OCI-LY3 (cell line): ENCODE data around the gene MFNG.
"Not testable (repeated sequence)": the region's sequence is repeated elsewhere in the genome, so short reads cannot be mapped to it uniquely, and the experiment has no call there.

Experiments
- EZH2phosphoT487 ChIP-seq: fragments of 200-600 bp; shearing (Covaris generic); IDR thresholded peaks from 2 replicates; pipeline ENCODE4 v1.6.1; 2018; ENCODE audit warnings: antibody characterized with exemption, mixed run types, low read depth
- TF ChIP-seq, protein P1 (sequence below): fragments of 200-600, 300-600 bp; sonication (generic); IDR thresholded peaks from 2 replicates; pipeline ENCODE4 v1.5.1; 2014; ENCODE audit warnings: antibody characterized with exemption, low read length, low read depth

DNA sequence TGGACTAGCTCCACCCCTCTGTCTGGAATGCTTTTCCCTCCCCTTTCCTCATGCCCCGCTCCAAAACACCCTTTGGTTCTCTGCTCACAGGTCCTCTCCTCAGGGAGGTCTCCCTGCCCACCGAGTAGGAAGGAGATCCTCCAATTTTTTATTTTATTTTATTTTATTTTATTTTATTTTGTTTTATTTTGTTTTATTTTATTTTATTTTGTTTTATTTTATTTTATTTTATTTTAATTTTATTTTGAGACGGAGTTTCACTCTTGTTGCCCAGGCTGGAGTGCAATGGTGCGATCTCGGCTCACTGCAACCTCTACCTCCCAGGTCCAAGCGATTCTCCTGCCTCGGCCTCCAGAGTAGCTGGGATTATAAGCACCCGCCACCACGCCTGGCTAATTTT, 41.8 kb upstream of the MFNG start:
- TF ChIP-seq, protein P1, sequence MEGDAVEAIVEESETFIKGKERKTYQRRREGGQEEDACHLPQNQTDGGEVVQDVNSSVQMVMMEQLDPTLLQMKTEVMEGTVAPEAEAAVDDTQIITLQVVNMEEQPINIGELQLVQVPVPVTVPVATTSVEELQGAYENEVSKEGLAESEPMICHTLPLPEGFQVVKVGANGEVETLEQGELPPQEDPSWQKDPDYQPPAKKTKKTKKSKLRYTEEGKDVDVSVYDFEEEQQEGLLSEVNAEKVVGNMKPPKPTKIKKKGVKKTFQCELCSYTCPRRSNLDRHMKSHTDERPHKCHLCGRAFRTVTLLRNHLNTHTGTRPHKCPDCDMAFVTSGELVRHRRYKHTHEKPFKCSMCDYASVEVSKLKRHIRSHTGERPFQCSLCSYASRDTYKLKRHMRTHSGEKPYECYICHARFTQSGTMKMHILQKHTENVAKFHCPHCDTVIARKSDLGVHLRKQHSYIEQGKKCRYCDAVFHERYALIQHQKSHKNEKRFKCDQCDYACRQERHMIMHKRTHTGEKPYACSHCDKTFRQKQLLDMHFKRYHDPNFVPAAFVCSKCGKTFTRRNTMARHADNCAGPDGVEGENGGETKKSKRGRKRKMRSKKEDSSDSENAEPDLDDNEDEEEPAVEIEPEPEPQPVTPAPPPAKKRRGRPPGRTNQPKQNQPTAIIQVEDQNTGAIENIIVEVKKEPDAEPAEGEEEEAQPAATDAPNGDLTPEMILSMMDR: not testable (repeated sequence)
- not testable (repeated sequence) for TF ChIP-seq EZH2phosphoT487
